K562 (cell line): ENCODE data around the gene SERPINH1. TPM values are rescaled to one million over a fixed set of nuclear protein-coding genes. Genes with fewer than 3 reads are reported as not detected.

Source experiments
- ATAC-seq: fragments of 200-7000 bp; cut with Tn5 transposase; 3 replicates; pipeline ENCODE4 v1.9.1; 2020; ENCODE audit warnings: moderate library complexity
- BruUV-seq: library from RNA; stranded (reverse); fragments of 400-500 nt; replicated peaks from 2 replicates; lab custom pipeline; 2021; lab: Mats Ljungman, UMichigan
- CTCF ChIA-PET: fragments of 300-600 bp; formaldehyde crosslinking; extraction: SDS; loops from one replicate; lab custom pipeline; 2021; ENCODE audit warnings: low intra/inter-chr PET ratio; lab: Yijun Ruan, JAX
- POLR2A ChIA-PET: fragments of 300-600, 350-650 bp; sonication (Branson Sonifier 250); formaldehyde crosslinking; extraction: SDS; loops from one replicate; lab custom pipeline; 2021; ENCODE audit warnings: antibody characterized with exemption, inconsistent platforms; lab: Yijun Ruan, JAX
- DNase-seq, 4 experiments: peaks; one replicate each; pipeline versions ENCODE4 v3.0.0 to v3.0.0-alpha.2; 2011 to 2018; ENCODE audit warnings: low spot score in 3 of 4, mixed read lengths in 3 of 4; ENCODE audit errors: extremely low read depth in 1 of 4
- FAIRE-seq: peaks from 2 replicates; lab custom pipeline; 2011; peaks lifted over from hg19 to GRCh38; lab: Jason Lieb, UNC
- H2AFZ ChIP-seq: 2 replicates; pipeline ENCODE4 v1.6.0; 2011; ENCODE audit warnings: low read depth, low read length, control low read depth, inconsistent platforms
- H3K27ac ChIP-seq: fragments of 200-600 bp; 3 replicates; pipeline ENCODE4 v1.8.0; 2011; ENCODE audit warnings: low read depth, mild to moderate bottlenecking, control low read depth, inconsistent platforms, low read length, moderate library complexity, mixed read lengths; ENCODE audit errors: extremely low read depth
- H3K27me3 ChIP-seq, 2 experiments: fragments of 300-600 bp in 1 of 2; 2 replicates in 1 of 2; 3 replicates in 1 of 2; pipeline versions ENCODE4 v1.6.0 to v1.8.0; 2011; ENCODE audit warnings: inconsistent platforms in 2 of 2, low read length in 2 of 2, mild to moderate bottlenecking in 1 of 2, mixed read lengths in 1 of 2, moderate library complexity in 1 of 2; ENCODE audit not compliant: control insufficient read depth in 2 of 2, insufficient read depth in 2 of 2
- H3K36me3 ChIP-seq: fragments of 300-600 bp; 3 replicates; pipeline ENCODE4 v1.8.0; 2011; ENCODE audit warnings: mild to moderate bottlenecking, low read length, inconsistent platforms; ENCODE audit not compliant: control insufficient read depth, insufficient read depth
- H3K4me1 ChIP-seq, 2 experiments: fragments of 200-600 bp in 1 of 2; replicated peaks in 1 of 2; 2 replicates in 1 of 2; 3 replicates in 1 of 2; pipeline versions ENCODE4 v1.5.1 to v1.8.0; 2011; ENCODE audit warnings: inconsistent platforms in 2 of 2, low read length in 2 of 2, mild to moderate bottlenecking in 1 of 2, mixed read lengths in 1 of 2, moderate library complexity in 1 of 2; ENCODE audit not compliant: control insufficient read depth in 2 of 2, insufficient read depth in 2 of 2
- H3K4me2 ChIP-seq: 2 replicates; pipeline ENCODE4 v1.6.1; 2011; ENCODE audit warnings: low read length, control low read depth, inconsistent platforms, mixed read lengths; ENCODE audit not compliant: insufficient read depth
- H3K4me3 ChIP-seq: fragments of 200-600 bp; sonication (generic), shearing (Covaris generic); 2 replicates; pipeline ENCODE4 v1.5.1; 2016; ENCODE audit warnings: control low read depth, inconsistent platforms
- H3K79me2 ChIP-seq: fragments of 200-600 bp; 3 replicates; pipeline ENCODE4 v1.8.0; 2011; ENCODE audit warnings: low read length, inconsistent platforms; ENCODE audit not compliant: control insufficient read depth, insufficient read depth
- H3K9ac ChIP-seq, 2 experiments: 2 replicates each; pipeline versions ENCODE4 v1.6.0 to v1.6.1; 2011; ENCODE audit warnings: low read depth in 2 of 2, low read length in 2 of 2, control low read depth in 1 of 2, inconsistent platforms in 1 of 2, mild to moderate bottlenecking in 1 of 2, mixed read lengths in 1 of 2; ENCODE audit not compliant: insufficient read depth in 1 of 2
- H3K9me1 ChIP-seq: one replicate; pipeline ENCODE4 v1.6.0; 2011; ENCODE audit warnings: inconsistent platforms, mild to moderate bottlenecking, low read length, moderate library complexity; ENCODE audit not compliant: control insufficient read depth, insufficient read depth
- H3K9me3 ChIP-seq: replicated peaks from 2 replicates; pipeline ENCODE4 v1.5.1; 2011; ENCODE audit warnings: low read depth, low read length, inconsistent platforms; ENCODE audit not compliant: control insufficient read depth, insufficient read depth
- H4K20me1 ChIP-seq: replicated peaks from 2 replicates; pipeline ENCODE4 v1.6.1; 2011; ENCODE audit warnings: low read length, inconsistent platforms, mixed read lengths; ENCODE audit not compliant: control insufficient read depth, insufficient read depth
- CEBPB ChIP-seq: fragments of 450-650 bp; IDR thresholded peaks from 2 replicates; pipeline ENCODE4 v1.6.1; 2016; ENCODE audit warnings: missing genetic modification characterization, missing compliant biosample characterization
- CGGBP1 ChIP-seq: fragments of 250-450 bp; sonication (Bioruptor Pico); IDR thresholded peaks from 2 replicates; pipeline ENCODE4 v1.9.0; 2021; ENCODE audit warnings: mild to moderate bottlenecking
- KLF6 ChIP-seq: fragments of 250-450 bp; sonication (Bioruptor Pico); IDR thresholded peaks from 2 replicates; pipeline ENCODE4 v1.4.0; 2020; ENCODE audit warnings: mild to moderate bottlenecking, moderate library complexity, borderline replicate concordance
- RBM25 ChIP-seq: fragments of 200-400 bp; formaldehyde crosslinking; IDR thresholded peaks from 2 replicates; pipeline ENCODE4 v1.6.1; 2018; ENCODE audit warnings: low read length, low read depth, moderate library complexity; ENCODE audit not compliant: severe bottlenecking
- RNF219 ChIP-seq: fragments of 250-450 bp; sonication (Bioruptor Pico); IDR thresholded peaks from 2 replicates; pipeline ENCODE4 v1.5.0; 2022; ENCODE audit warnings: mild to moderate bottlenecking
- SLC30A9 ChIP-seq: fragments of 250-450 bp; sonication (Bioruptor Pico); IDR thresholded peaks from 2 replicates; pipeline ENCODE4 v1.8.0; 2022; ENCODE audit warnings: mild to moderate bottlenecking, moderate library complexity
- ZBTB7A ChIP-seq: IDR thresholded peaks from 2 replicates; pipeline ENCODE4 v1.6.1; 2011; ENCODE audit warnings: low read depth, mild to moderate bottlenecking, low read length, moderate library complexity, borderline replicate concordance; ENCODE audit not compliant: control insufficient read depth
- ZFP30 ChIP-seq: fragments of 250-450 bp; sonication (Bioruptor Pico); IDR thresholded peaks from 2 replicates; pipeline ENCODE4 v1.8.0; 2022; ENCODE audit warnings: moderate library complexity, mild to moderate bottlenecking, inconsistent platforms, borderline replicate concordance
- ZKSCAN3 ChIP-seq: fragments of 250-450 bp; sonication (Bioruptor Pico); IDR thresholded peaks from 2 replicates; pipeline ENCODE4 v1.4.0; 2020
- ZNF583 ChIP-seq: fragments of 250-450 bp; sonication (Bioruptor Pico); IDR thresholded peaks from 2 replicates; pipeline ENCODE4 v1.4.0; 2020
- ZNF668 ChIP-seq: fragments of 250-450 bp; sonication (Bioruptor Pico); IDR thresholded peaks from 2 replicates; pipeline ENCODE4 v1.8.0; 2022; ENCODE audit warnings: mild to moderate bottlenecking, inconsistent platforms
- ZNF830 ChIP-seq: fragments of 250-450 bp; sonication (Bioruptor Pico); IDR thresholded peaks from 2 replicates; pipeline ENCODE4 v1.5.0; 2021; ENCODE audit warnings: mild to moderate bottlenecking
- WGBS: fragments of 100-300 bp; shearing (Covaris generic); methylation state at CpG from one replicate; pipeline ENCODE4 v1.1.6; 2016; ENCODE audit warnings: low coverage, mixed read lengths; ENCODE audit not compliant: insufficient coverage; ENCODE audit errors: missing lambda C conversion rate; 5-methylcytosine and 5-hydroxymethylcytosine counted together
- in situ Hi-C: fragments of 300-500 bp; cut with MboI; formaldehyde crosslinking; loops from 4 replicates; pipeline ENCODE4 v1.15.0; 2018; ENCODE audit warnings: inconsistent platforms, mixed read lengths
- intact Hi-C: fragments of 100-400 bp; cut with micrococcal nuclease; formaldehyde crosslinking; loops from 2 replicates; pipeline ENCODE4 v1.14.2; 2022
- polyA plus RNA-seq, 8 experiments: library from polyadenylated mRNA; depleted of rRNA in 4 of 8; stranded (reverse) in 5 of 8; unstranded in 3 of 8; fragments of >200 nt; fragmentation: Nextera tagmentation in 2 of 8; fragmentation: Illumina TruSeq in 1 of 8; extraction: Ambion mirVana in 2 of 8; extraction: Trizol in 1 of 8; gene quantifications; 2 replicates each; pipeline versions ENCODE4 v1.2.1 to v1.2.3, GENCODE V29; 2011 to 2014; ENCODE audit warnings: inconsistent platforms in 1 of 8, missing spikeins in 1 of 8
- total RNA-seq, 7 experiments: library from RNA; depleted of rRNA in 6 of 7; stranded (reverse); fragments of >200 nt in 6 of 7; fragmentation: Illumina TruSeq in 2 of 7; extraction: Trizol in 2 of 7; gene quantifications; 2 replicates each; pipeline versions ENCODE4 v1.2.1 to v1.2.3, GENCODE V29; 2011 to 2021; ENCODE audit warnings: low replicate concordance in 1 of 7

The SERPINH1 gene
- total and polyA plus RNA-seq, 9 of the 15 experiments (the other 6 are each of a cell fraction or from before 2014, with no cell fraction given): 2.8 to 106 (median 67.9) TPM

- in situ Hi-C loops: no loop called here
- Histone ChIP-seq H3K4me2 (no peak overlapping the region), H3K9ac (no peak overlapping the region), H3K79me2 (no peaks in the 10 kb centered on the region), H3K4me1 (no peaks in the 10 kb centered on the region), H3K27me3 (peaks cover 27 to 31% of the 10 kb centered on the region in 2 experiments; a peak in 4 of 5 replicates), H4K20me1 (no peaks in the 10 kb centered on the region), H3K36me3 (no peaks in the 10 kb centered on the region), H3K27ac (no peak overlapping the region), H3K9me1 (no peaks in the 10 kb centered on the region), H3K9me3 (no peaks in the 10 kb centered on the region), H3K4me3 (no peak overlapping the region), H2AFZ (no peak overlapping the region)
- no peak for DNase-seq
- no peak for FAIRE-seq
- ChIA-PET POLR2A (no interaction called here), CTCF (no interaction called here)
- BruUV-seq: no TSS peak
- ATAC-seq: no peak
- intact Hi-C loops: no loop called here
- no peak for TF ChIP-seq KLF6 (CRISPR knock-in tag)
- no peak for TF ChIP-seq ZNF583 (CRISPR knock-in tag)
- no peak for TF ChIP-seq ZKSCAN3 (CRISPR knock-in tag)
- WGBS: 18% methylated on average over 8 of the region's 8 CpGs
Observed at GRCh38 chr11:75602951-75603350, 40.9 kb downstream of the SERPINH1 start.

- 15% methylated on average over 16 of the region's 16 CpGs for WGBS
- Histone ChIP-seq H3K9me1 (no peaks in the 10 kb centered on the region), H3K27me3 (peaks cover 27 to 34% of the 10 kb centered on the region in 2 experiments; a peak in 4 of 5 replicates), H3K9me3 (no peaks in the 10 kb centered on the region), H3K4me1 (no peaks in the 10 kb centered on the region), H3K36me3 (no peaks in the 10 kb centered on the region), H2AFZ (no peak overlapping the region), H3K27ac (no peak overlapping the region), H3K79me2 (no peaks in the 10 kb centered on the region), H3K9ac (no peak overlapping the region), H3K4me3 (no peak overlapping the region), H4K20me1 (no peaks in the 10 kb centered on the region), H3K4me2 (no peak overlapping the region)
- ChIA-PET CTCF (no interaction called here), POLR2A (no interaction called here)
- no peak for FAIRE-seq
- no peak for DNase-seq
- in situ Hi-C loops: no loop called here
- no TSS peak for BruUV-seq
- intact Hi-C loops: no loop called here
- ATAC-seq: no peak
- no peak for TF ChIP-seq RBM25
- TF ChIP-seq SLC30A9 (CRISPR knock-in tag): no peak
- TF ChIP-seq RNF219 (CRISPR knock-in tag): no peak
- no peak for TF ChIP-seq ZNF830
- TF ChIP-seq ZNF668 (CRISPR knock-in tag): no peak
- TF ChIP-seq ZBTB7A: no peak
- no peak for TF ChIP-seq CEBPB (tag)
- TF ChIP-seq CGGBP1 (CRISPR knock-in tag): no peak
- no peak for TF ChIP-seq ZFP30 (CRISPR knock-in tag)
Observed at GRCh38 chr11:75603791-75604736, 42.0 kb downstream of the SERPINH1 start.
